K562 (cell line): ENCODE measurements around the gene ELL3. TPM values are rescaled to one million over a fixed set of nuclear protein-coding genes. Genes with fewer than 3 reads are reported as not detected.
A peak's percentile ranks its signal among the peaks of the same experiment; 100 is the strongest.

Experiments used
- ATAC-seq: fragments of 200-7000 bp; cut with Tn5 transposase; 3 replicates; pipeline ENCODE4 v1.9.1; 2020; ENCODE audit warnings: moderate library complexity
- BruUV-seq: library from RNA; stranded (reverse); fragments of 400-500 nt; replicated peaks from 2 replicates; lab custom pipeline; 2021; lab: Mats Ljungman, UMichigan
- CTCF ChIA-PET: fragments of 300-600 bp; formaldehyde crosslinking; extraction: SDS; loops from one replicate; lab custom pipeline; 2021; ENCODE audit warnings: low intra/inter-chr PET ratio; lab: Yijun Ruan, JAX
- POLR2A ChIA-PET: fragments of 300-600, 350-650 bp; sonication (Branson Sonifier 250); formaldehyde crosslinking; extraction: SDS; loops from one replicate; lab custom pipeline; 2021; ENCODE audit warnings: antibody characterized with exemption, inconsistent platforms; lab: Yijun Ruan, JAX
- DNase-seq, 4 experiments: peaks; one replicate each; pipeline versions ENCODE4 v3.0.0 to v3.0.0-alpha.2; 2011 to 2018; ENCODE audit warnings: low spot score in 3 of 4, mixed read lengths in 3 of 4; ENCODE audit errors: extremely low read depth in 1 of 4
- FAIRE-seq: peaks from 2 replicates; lab custom pipeline; 2011; peaks lifted over from hg19 to GRCh38; lab: Jason Lieb, UNC
- H2AFZ ChIP-seq: 2 replicates; pipeline ENCODE4 v1.6.0; 2011; ENCODE audit warnings: low read depth, low read length, control low read depth, inconsistent platforms
- H3K27ac ChIP-seq: fragments of 200-600 bp; 3 replicates; pipeline ENCODE4 v1.8.0; 2011; ENCODE audit warnings: low read depth, mild to moderate bottlenecking, control low read depth, inconsistent platforms, low read length, moderate library complexity, mixed read lengths; ENCODE audit errors: extremely low read depth
- H3K27me3 ChIP-seq, 2 experiments: fragments of 300-600 bp in 1 of 2; 2 replicates in 1 of 2; 3 replicates in 1 of 2; pipeline versions ENCODE4 v1.6.0 to v1.8.0; 2011; ENCODE audit warnings: inconsistent platforms in 2 of 2, low read length in 2 of 2, mild to moderate bottlenecking in 1 of 2, mixed read lengths in 1 of 2, moderate library complexity in 1 of 2; ENCODE audit not compliant: control insufficient read depth in 2 of 2, insufficient read depth in 2 of 2
- H3K36me3 ChIP-seq: fragments of 300-600 bp; 3 replicates; pipeline ENCODE4 v1.8.0; 2011; ENCODE audit warnings: mild to moderate bottlenecking, low read length, inconsistent platforms; ENCODE audit not compliant: control insufficient read depth, insufficient read depth
- H3K4me1 ChIP-seq, 2 experiments: fragments of 200-600 bp in 1 of 2; replicated peaks in 1 of 2; 2 replicates in 1 of 2; 3 replicates in 1 of 2; pipeline versions ENCODE4 v1.5.1 to v1.8.0; 2011; ENCODE audit warnings: inconsistent platforms in 2 of 2, low read length in 2 of 2, mild to moderate bottlenecking in 1 of 2, mixed read lengths in 1 of 2, moderate library complexity in 1 of 2; ENCODE audit not compliant: control insufficient read depth in 2 of 2, insufficient read depth in 2 of 2
- H3K4me2 ChIP-seq: 2 replicates; pipeline ENCODE4 v1.6.1; 2011; ENCODE audit warnings: low read length, control low read depth, inconsistent platforms, mixed read lengths; ENCODE audit not compliant: insufficient read depth
- H3K4me3 ChIP-seq: fragments of 200-600 bp; sonication (generic), shearing (Covaris generic); 2 replicates; pipeline ENCODE4 v1.5.1; 2016; ENCODE audit warnings: control low read depth, inconsistent platforms
- H3K79me2 ChIP-seq: fragments of 200-600 bp; 3 replicates; pipeline ENCODE4 v1.8.0; 2011; ENCODE audit warnings: low read length, inconsistent platforms; ENCODE audit not compliant: control insufficient read depth, insufficient read depth
- H3K9ac ChIP-seq, 2 experiments: 2 replicates each; pipeline versions ENCODE4 v1.6.0 to v1.6.1; 2011; ENCODE audit warnings: low read depth in 2 of 2, low read length in 2 of 2, control low read depth in 1 of 2, inconsistent platforms in 1 of 2, mild to moderate bottlenecking in 1 of 2, mixed read lengths in 1 of 2; ENCODE audit not compliant: insufficient read depth in 1 of 2
- H3K9me1 ChIP-seq: one replicate; pipeline ENCODE4 v1.6.0; 2011; ENCODE audit warnings: inconsistent platforms, mild to moderate bottlenecking, low read length, moderate library complexity; ENCODE audit not compliant: control insufficient read depth, insufficient read depth
- H3K9me3 ChIP-seq: replicated peaks from 2 replicates; pipeline ENCODE4 v1.5.1; 2011; ENCODE audit warnings: low read depth, low read length, inconsistent platforms; ENCODE audit not compliant: control insufficient read depth, insufficient read depth
- H4K20me1 ChIP-seq: replicated peaks from 2 replicates; pipeline ENCODE4 v1.6.1; 2011; ENCODE audit warnings: low read length, inconsistent platforms, mixed read lengths; ENCODE audit not compliant: control insufficient read depth, insufficient read depth
- DPF2 ChIP-seq: fragments of 450-650 bp; IDR thresholded peaks from 2 replicates; pipeline ENCODE4 v1.6.1; 2016
- HMG20B ChIP-seq: fragments of 250-450 bp; sonication (Bioruptor Pico); IDR thresholded peaks from 2 replicates; pipeline ENCODE4 v1.5.0; 2021; ENCODE audit warnings: mild to moderate bottlenecking
- TRIM28 ChIP-seq: fragments of 450-650 bp; IDR thresholded peaks from 2 replicates; pipeline ENCODE4 v1.6.1; 2017
- ZBTB34 ChIP-seq: fragments of 250-450 bp; sonication (Bioruptor Pico); IDR thresholded peaks from 2 replicates; pipeline ENCODE4 v1.8.0; 2021; ENCODE audit warnings: mild to moderate bottlenecking, moderate library complexity
- ZMIZ1 ChIP-seq, 2 experiments: fragments of 150-350 bp in 1 of 2; IDR thresholded peaks; 2 replicates each; pipeline ENCODE4 v1.6.1; 2012 to 2016; ENCODE audit warnings: low read depth in 2 of 2, low read length in 2 of 2, mild to moderate bottlenecking in 1 of 2, moderate library complexity in 1 of 2
- ZNF232 ChIP-seq: sonication (generic); formaldehyde crosslinking; IDR thresholded peaks from 2 replicates; pipeline ENCODE4 v1.8.0; 2022; ENCODE audit warnings: mild to moderate bottlenecking, missing genetic modification reagents
- WGBS: fragments of 100-300 bp; shearing (Covaris generic); methylation state at CpG from one replicate; pipeline ENCODE4 v1.1.6; 2016; ENCODE audit warnings: low coverage, mixed read lengths; ENCODE audit not compliant: insufficient coverage; ENCODE audit errors: missing lambda C conversion rate; 5-methylcytosine and 5-hydroxymethylcytosine counted together
- in situ Hi-C: fragments of 300-500 bp; cut with MboI; formaldehyde crosslinking; loops from 4 replicates; pipeline ENCODE4 v1.15.0; 2018; ENCODE audit warnings: inconsistent platforms, mixed read lengths
- intact Hi-C: fragments of 100-400 bp; cut with micrococcal nuclease; formaldehyde crosslinking; loops from 2 replicates; pipeline ENCODE4 v1.14.2; 2022
- polyA plus RNA-seq, 8 experiments: library from polyadenylated mRNA; depleted of rRNA in 4 of 8; stranded (reverse) in 5 of 8; unstranded in 3 of 8; fragments of >200 nt; fragmentation: Nextera tagmentation in 2 of 8; fragmentation: Illumina TruSeq in 1 of 8; extraction: Ambion mirVana in 2 of 8; extraction: Trizol in 1 of 8; gene quantifications; 2 replicates each; pipeline versions ENCODE4 v1.2.1 to v1.2.3, GENCODE V29; 2011 to 2014; ENCODE audit warnings: inconsistent platforms in 1 of 8, missing spikeins in 1 of 8
- total RNA-seq, 7 experiments: library from RNA; depleted of rRNA in 6 of 7; stranded (reverse); fragments of >200 nt in 6 of 7; fragmentation: Illumina TruSeq in 2 of 7; extraction: Trizol in 2 of 7; gene quantifications; 2 replicates each; pipeline versions ENCODE4 v1.2.1 to v1.2.3, GENCODE V29; 2011 to 2021; ENCODE audit warnings: low replicate concordance in 1 of 7
- TF ChIP-seq, protein P1 (sequence below): conservative IDR thresholded peaks from 2 replicates; pipeline ENCODE4 v1.6.1; 2011; ENCODE audit warnings: low read depth, mild to moderate bottlenecking, low read length; ENCODE audit not compliant: control insufficient read depth

Gene ELL3
- total and polyA plus RNA-seq, 9 of the 15 experiments (the other 6 are each of a cell fraction or from before 2014, with no cell fraction given): 0.80 to 5.2 (median 2.6) TPM

- peaks cover 48% of the 10 kb centered on the region for H3K36me3 ChIP-seq
- peak overlapping the region; percentile 99; the same call in 2 of the 3 replicates for H3K27ac ChIP-seq
- ATAC-seq (no peak), DNase-seq (no peak), FAIRE-seq (no peak)
- H4K20me1 ChIP-seq: peaks cover 17% of the 10 kb centered on the region; the same call in 1 of the 2 replicates
- peaks cover 36% of the 10 kb centered on the region for H3K79me2 ChIP-seq
- no peaks in the 10 kb centered on the region for H3K9me3 ChIP-seq
- ChIA-PET CTCF (no interaction called here), POLR2A (interaction anchor here (0.6 to 6.1 kb wide), 6 partner anchors 8 to 382 kb away, joined by 3 to 29 read pairs (median 10); partner anchors contain the start of genes ELL3, HYPK, MFAP1 and SERINC4)
- H3K27me3 ChIP-seq: no peaks in the 10 kb centered on the region
- peak overlapping the region; percentile 95 for H3K4me3 ChIP-seq
- intact Hi-C loops (no loop called here), in situ Hi-C loops (no loop called here)
- peaks cover 17% of the 10 kb centered on the region for H3K9me1 ChIP-seq
- BruUV-seq: no TSS peak
- H3K4me1 ChIP-seq: peaks cover 26 to 37% of the 10 kb centered on the region in 2 experiments
- peak overlapping the region; percentile 100 for H3K9ac ChIP-seq
- WGBS: 90% methylated on average over 7 of the region's 10 CpGs
- H2AFZ ChIP-seq: no peak overlapping the region
- peak overlapping the region; percentile 96 for H3K4me2 ChIP-seq
- no peak for TF ChIP-seq ZNF232 (CRISPR knock-in tag)
- TF ChIP-seq ZBTB34 (CRISPR knock-in tag): no peak
- no peak for TF ChIP-seq HMG20B
- TF ChIP-seq DPF2: no peak
- TF ChIP-seq, protein P1, sequence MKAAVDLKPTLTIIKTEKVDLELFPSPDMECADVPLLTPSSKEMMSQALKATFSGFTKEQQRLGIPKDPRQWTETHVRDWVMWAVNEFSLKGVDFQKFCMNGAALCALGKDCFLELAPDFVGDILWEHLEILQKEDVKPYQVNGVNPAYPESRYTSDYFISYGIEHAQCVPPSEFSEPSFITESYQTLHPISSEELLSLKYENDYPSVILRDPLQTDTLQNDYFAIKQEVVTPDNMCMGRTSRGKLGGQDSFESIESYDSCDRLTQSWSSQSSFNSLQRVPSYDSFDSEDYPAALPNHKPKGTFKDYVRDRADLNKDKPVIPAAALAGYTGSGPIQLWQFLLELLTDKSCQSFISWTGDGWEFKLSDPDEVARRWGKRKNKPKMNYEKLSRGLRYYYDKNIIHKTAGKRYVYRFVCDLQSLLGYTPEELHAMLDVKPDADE: no peak
- no peak for TF ChIP-seq ZMIZ1 (IDR thresholded peaks at IDR 0.05; ENCODE audit: low read depth in 2 of 2, low read length in 2 of 2)
- no peak for TF ChIP-seq TRIM28
Observed at GRCh38 chr15:43793647-43794046, 16.9 kb upstream of the ELL3 start.
